Suprapubic skin (tissue), 4 donors: ENCODE results near the gene REPS2.

Experiments used
- EP300 ChIP-seq: sonication (generic); formaldehyde crosslinking; IDR thresholded peaks from one replicate; pipeline ENCODE4 v1.6.1; 2017; ENCODE audit warnings: antibody characterized with exemption
- POLR2A ChIP-seq, 2 donors: fragments of 450-650 bp; IDR thresholded peaks; one replicate each; pipeline ENCODE4 v1.6.1; 2017; ENCODE audit warnings: antibody characterized with exemption in 2 of 2, mild to moderate bottlenecking in 2 of 2, moderate library complexity in 2 of 2
- POLR2AphosphoS5 ChIP-seq, 3 donors: sonication (generic); formaldehyde crosslinking; IDR thresholded peaks; one replicate each; pipeline ENCODE4 v1.6.1; 2017; ENCODE audit warnings: antibody characterized with exemption in 3 of 3
- TF ChIP-seq, protein P1 (sequence below), 2 donors: fragments of 200-600 bp in 1 of 2; fragments of 450-650 bp in 1 of 2; sonication (generic) in 1 of 2; IDR thresholded peaks; one replicate each; pipeline ENCODE4 v1.5.1; 2016 to 2019; ENCODE audit warnings: antibody characterized with exemption in 2 of 2, mild to moderate bottlenecking in 1 of 2, moderate library complexity in 1 of 2

DNA sequence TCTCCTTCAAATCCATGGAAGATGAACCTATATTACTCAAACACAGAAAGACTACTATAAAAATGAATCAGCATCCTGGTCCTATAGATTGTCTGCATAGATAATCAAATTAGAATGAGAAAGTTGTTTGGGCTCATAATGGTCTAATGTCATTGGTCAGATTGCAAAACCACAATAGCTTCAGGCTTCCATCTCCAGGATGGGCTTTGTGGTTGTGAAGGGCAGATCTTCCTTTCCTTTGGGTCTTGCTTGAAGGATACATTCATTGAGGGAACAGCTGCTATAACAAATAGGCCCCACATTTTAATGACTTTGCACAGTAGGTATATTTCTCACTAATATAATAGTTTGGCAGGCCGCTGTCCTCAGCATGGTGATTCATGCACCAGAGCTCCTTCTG is 94.3 kb downstream of the REPS2 start:
- TF ChIP-seq POLR2AphosphoS5 (IDR thresholded peaks at IDR 0.05) = no peak
- no peak for TF ChIP-seq EP300
- TF ChIP-seq, protein P1, sequence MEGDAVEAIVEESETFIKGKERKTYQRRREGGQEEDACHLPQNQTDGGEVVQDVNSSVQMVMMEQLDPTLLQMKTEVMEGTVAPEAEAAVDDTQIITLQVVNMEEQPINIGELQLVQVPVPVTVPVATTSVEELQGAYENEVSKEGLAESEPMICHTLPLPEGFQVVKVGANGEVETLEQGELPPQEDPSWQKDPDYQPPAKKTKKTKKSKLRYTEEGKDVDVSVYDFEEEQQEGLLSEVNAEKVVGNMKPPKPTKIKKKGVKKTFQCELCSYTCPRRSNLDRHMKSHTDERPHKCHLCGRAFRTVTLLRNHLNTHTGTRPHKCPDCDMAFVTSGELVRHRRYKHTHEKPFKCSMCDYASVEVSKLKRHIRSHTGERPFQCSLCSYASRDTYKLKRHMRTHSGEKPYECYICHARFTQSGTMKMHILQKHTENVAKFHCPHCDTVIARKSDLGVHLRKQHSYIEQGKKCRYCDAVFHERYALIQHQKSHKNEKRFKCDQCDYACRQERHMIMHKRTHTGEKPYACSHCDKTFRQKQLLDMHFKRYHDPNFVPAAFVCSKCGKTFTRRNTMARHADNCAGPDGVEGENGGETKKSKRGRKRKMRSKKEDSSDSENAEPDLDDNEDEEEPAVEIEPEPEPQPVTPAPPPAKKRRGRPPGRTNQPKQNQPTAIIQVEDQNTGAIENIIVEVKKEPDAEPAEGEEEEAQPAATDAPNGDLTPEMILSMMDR (IDR thresholded peaks at IDR 0.05) = no peak
- no peak for TF ChIP-seq POLR2A (IDR thresholded peaks at IDR 0.05)
